ENCODE results near the gene PRCC.
A peak's percentile ranks its signal among the peaks of the same experiment; 100 is the strongest.

PRCC gene

GRCh38 chr1:156796340-156797097, 29.2 kb downstream of the PRCC start:
- no peak for DNase-seq (ENCODE audit: low read depth)

GRCh38 chr1:156797212-156797871, 30.0 kb downstream of the PRCC start:
- DNase-seq (ENCODE audit: low read depth), result no peak

- no peak for DNase-seq (ENCODE audit: low read depth)
Observed at GRCh38 chr1:156801409-156802121, 34.2 kb downstream of the PRCC start.

- DNase-seq (ENCODE audit: low read depth), result no peak
Observed at GRCh38 chr1:156802421-156802935, 35.1 kb downstream of the PRCC start.

- no peak for DNase-seq (ENCODE audit: low read depth)
Observed at GRCh38 chr1:156803086-156803851, 35.9 kb downstream of the PRCC start.

- no peak for DNase-seq (ENCODE audit: low read depth)
Observed at GRCh38 chr1:156804026-156804425, 36.7 kb downstream of the PRCC start.

- DNase-seq (ENCODE audit: low read depth), result no peak
Observed at GRCh38 chr1:156804572-156805243, 37.4 kb downstream of the PRCC start.

- DNase-seq (ENCODE audit: low read depth), result no peak
Observed at GRCh38 chr1:156805766-156806511, 38.6 kb downstream of the PRCC start.

- no peak for DNase-seq (ENCODE audit: low read depth)
Observed at GRCh38 chr1:156806512-156807440, 39.4 kb downstream of the PRCC start.

GRCh38 chr1:156807627-156808026, 40.3 kb downstream of the PRCC start:
- DNase-seq (ENCODE audit: low read depth), result no peak

- DNase-seq (ENCODE audit: low read depth), result no peak
Observed at GRCh38 chr1:156808186-156809030, 41.1 kb downstream of the PRCC start.

- no peak for DNase-seq (ENCODE audit: low read depth)
Observed at GRCh38 chr1:156809281-156809680, 41.9 kb downstream of the PRCC start.

GRCh38 chr1:156809711-156810366, 42.5 kb downstream of the PRCC start:
- DNase-seq (ENCODE audit: low read depth), result no peak

- DNase-seq (ENCODE audit: low read depth), result no peak
Observed at GRCh38 chr1:156811168-156811567, 43.8 kb downstream of the PRCC start.

- no peak for DNase-seq (ENCODE audit: low read depth)
Observed at GRCh38 chr1:156812293-156812990, 45.1 kb downstream of the PRCC start.

GRCh38 chr1:156813298-156813697, 46.0 kb downstream of the PRCC start:
- DNase-seq (ENCODE audit: low read depth), result no peak

- DNase-seq (ENCODE audit: low read depth), result peak; percentile 47
Observed at GRCh38 chr1:156813750-156814570, 46.6 kb downstream of the PRCC start.

Measured in stimulated activated CD8-positive, alpha-beta memory T cell treated with anti-CD3 and anti-CD28 coated beads, Interleukin-15, amount 100 ng/mL, for 24 hours (primary cell).